GM23248 (cell line): ENCODE measurements around the gene ZNF223.

Experiments
- EZH2 ChIP-seq: fragments of 200-600 bp; sonication (generic); IDR thresholded peaks from 2 replicates; pipeline ENCODE4 v1.6.1; 2018; ENCODE audit warnings: antibody characterized with exemption, mild to moderate bottlenecking; ENCODE audit not compliant: insufficient read depth, poor library complexity, severe bottlenecking
- EZH2phosphoT487 ChIP-seq: fragments of 200-600 bp; sonication (generic); IDR thresholded peaks from 2 replicates; pipeline ENCODE4 v1.6.1; 2018; ENCODE audit warnings: antibody characterized with exemption, moderate library complexity, mild to moderate bottlenecking, low read depth; ENCODE audit not compliant: insufficient read depth

- no peak for TF ChIP-seq EZH2
- TF ChIP-seq EZH2phosphoT487, result no peak
Measured at GRCh38 chr19:44002566-44003460, 49.0 kb upstream of the ZNF223 start, which contains the start of gene ZNF230.
